ENCODE results near the gene MEP1B.

- TF ChIP-seq EZH2 (IDR thresholded peaks at IDR 0.05; ENCODE audit: insufficient read depth, poor library complexity, severe bottlenecking) (no peak), EZH2phosphoT487 (IDR thresholded peaks at IDR 0.05; ENCODE audit: insufficient read depth, low read depth) (no peak)
Measured at GRCh38 chr18:32148185-32148870, 41.5 kb upstream of the MEP1B start.

Data from GM23248 (cell line).